RWPE2 (cell line): Measurements from ENCODE around the gene SLC39A11.
"Not testable (repeated sequence)": the region's sequence is repeated elsewhere in the genome, so short reads cannot be mapped to it uniquely, and the experiment has no call there.

Experiments
- ATAC-seq: fragments of 200-7000 bp; cut with Tn5 transposase; 3 replicates; pipeline ENCODE4 v1.9.1; 2021; ENCODE audit warnings: low read depth
- DNase-seq: peaks from one replicate; pipeline ENCODE4 v3.0.0-alpha.2; 2020; ENCODE audit warnings: low spot score
- H3K27ac ChIP-seq: fragments of 450-650 bp; 2 replicates; pipeline ENCODE4 v1.5.1; 2017; ENCODE audit warnings: mild to moderate bottlenecking; ENCODE audit not compliant: poor library complexity, severe bottlenecking
- H3K27me3 ChIP-seq: fragments of 250-450 bp; sonication (Bioruptor Pico); 2 replicates; pipeline ENCODE4 v1.5.1; 2021; ENCODE audit warnings: mild to moderate bottlenecking, moderate library complexity; ENCODE audit not compliant: insufficient read depth, poor library complexity, severe bottlenecking
- H3K36me3 ChIP-seq: fragments of 250-450 bp; sonication (Bioruptor Pico); 2 replicates; pipeline ENCODE4 v1.5.1; 2020; ENCODE audit warnings: low read depth, mild to moderate bottlenecking, moderate library complexity
- H3K4me1 ChIP-seq: fragments of 250-450 bp; sonication (Bioruptor Pico); 2 replicates; pipeline ENCODE4 v1.5.1; 2021; ENCODE audit warnings: mild to moderate bottlenecking, moderate library complexity; ENCODE audit not compliant: insufficient read depth, poor library complexity, severe bottlenecking
- H3K4me3 ChIP-seq: fragments of 250-450 bp; sonication (Bioruptor Pico); 2 replicates; pipeline ENCODE4 v1.5.1; 2021; ENCODE audit warnings: mild to moderate bottlenecking, moderate library complexity; ENCODE audit not compliant: severe bottlenecking
- H3K9me3 ChIP-seq: fragments of 250-450 bp; sonication (Bioruptor Pico); 2 replicates; pipeline ENCODE4 v1.5.1; 2021; ENCODE audit warnings: mild to moderate bottlenecking, moderate library complexity; ENCODE audit not compliant: severe bottlenecking
- CTCF ChIP-seq: fragments of 450-650 bp; IDR thresholded peaks from one replicate; pipeline ENCODE4 v1.5.1; 2017; ENCODE audit warnings: mild to moderate bottlenecking, moderate library complexity; ENCODE audit not compliant: poor library complexity, severe bottlenecking

SLC39A11 gene

DNA sequence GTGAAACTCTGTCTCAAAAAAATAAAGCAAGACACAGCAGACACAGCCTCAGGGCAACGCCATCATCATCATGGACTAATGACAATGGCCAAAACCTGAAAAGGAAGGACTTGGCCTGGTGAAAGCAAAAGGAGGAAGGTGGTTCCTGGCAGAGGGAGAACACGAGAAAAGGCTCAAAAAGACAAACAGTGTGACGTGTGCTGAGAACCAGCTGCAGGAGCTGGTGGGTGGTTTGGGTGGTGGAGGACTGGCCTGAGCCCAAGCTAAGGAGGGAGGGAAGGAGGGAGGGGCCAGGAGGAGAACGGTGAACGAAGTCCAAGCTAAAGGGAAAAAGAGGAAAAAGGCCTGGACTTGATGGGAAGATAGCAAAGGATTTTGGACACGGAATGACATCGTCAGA, 85.1 kb downstream of the SLC39A11 start:
- Histone ChIP-seq H3K9me3 (no peaks in the 10 kb centered on the region), H3K27me3 (no peaks in the 10 kb centered on the region), H3K36me3 (no peaks in the 10 kb centered on the region), H3K27ac (no peak overlapping the region), H3K4me1 (peaks cover 4% of the 10 kb centered on the region), H3K4me3 (no peak overlapping the region)
- DNase-seq = no peak
- TF ChIP-seq CTCF = no peak
- ATAC-seq = no peak

DNA sequence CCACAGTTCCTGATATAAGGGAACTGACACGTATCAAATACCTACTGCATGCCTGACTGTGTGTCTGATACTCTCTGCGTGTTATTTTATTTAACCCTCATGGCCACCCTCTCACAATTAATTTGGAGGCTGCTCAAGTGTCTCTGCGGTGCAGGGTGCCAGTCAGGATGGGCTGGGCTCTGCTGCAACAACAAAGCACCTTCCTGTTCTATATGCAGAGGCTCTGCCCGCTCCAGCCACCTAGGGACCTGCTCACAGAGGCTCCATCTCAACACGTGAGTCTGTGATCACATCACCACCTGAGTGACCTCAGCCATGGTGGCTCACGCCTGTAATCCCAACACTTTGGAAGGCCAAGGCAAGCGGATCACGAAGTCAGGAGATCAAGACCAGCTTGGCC, 87.1 kb downstream of the SLC39A11 start:
- no peak for ATAC-seq
- Histone ChIP-seq H3K27ac (no peak overlapping the region), H3K9me3 (no peaks in the 10 kb centered on the region), H3K4me1 (peaks cover 4% of the 10 kb centered on the region), H3K36me3 (no peaks in the 10 kb centered on the region), H3K27me3 (no peaks in the 10 kb centered on the region), H3K4me3 (no peak overlapping the region)
- TF ChIP-seq CTCF = no peak
- DNase-seq = no peak

GRCh38 chr17:73003487-73003886, 89.0 kb downstream of the SLC39A11 start:
- Histone ChIP-seq H3K36me3 (no peaks in the 10 kb centered on the region), H3K4me1 (peaks cover 4% of the 10 kb centered on the region), H3K27ac (no peak overlapping the region), H3K9me3 (no peaks in the 10 kb centered on the region), H3K27me3 (no peaks in the 10 kb centered on the region), H3K4me3 (no peak overlapping the region)
- TF ChIP-seq CTCF = no peak
- ATAC-seq (peak; percentile 61), DNase-seq (no peak)

- peaks cover under 1% of the 10 kb centered on the region for H3K4me1 ChIP-seq
- DNase-seq (no peak), ATAC-seq (no peak)
- no peaks in the 10 kb centered on the region for H3K9me3 ChIP-seq
- no peak for TF ChIP-seq CTCF
- H3K27ac ChIP-seq = no peak overlapping the region
- H3K36me3 ChIP-seq = no peaks in the 10 kb centered on the region
- H3K27me3 ChIP-seq = no peaks in the 10 kb centered on the region
- no peak overlapping the region for H3K4me3 ChIP-seq
These were observed 91.7 kb downstream of the SLC39A11 start for GRCh38 chr17:73000832-73001231.

- H3K4me1 ChIP-seq, H3K4me3 ChIP-seq, H3K27me3 ChIP-seq, DNase-seq, H3K9me3 ChIP-seq, H3K27ac ChIP-seq, ATAC-seq, H3K36me3 ChIP-seq: not testable (repeated sequence)
These were observed 93.0 kb downstream of the SLC39A11 start for GRCh38 chr17:72999474-72999873.
